Large intestine (tissue), 3 donors: ENCODE measurements around the gene ZNF189. TPM values are rescaled to one million over a fixed set of nuclear protein-coding genes. Genes with fewer than 3 reads are reported as not detected.

Experiments used
- DNase-seq, 2 donors: peaks; one replicate each; pipeline versions ENCODE4 v3.0.0 to v3.0.0-alpha.2; 2013
- H3K27ac ChIP-seq: one replicate; pipeline ENCODE4 v1.5.1; 2013; ENCODE audit warnings: low read length
- H3K27me3 ChIP-seq: 2 replicates; pipeline ENCODE4 v1.6.1; 2013; ENCODE audit warnings: low read length; ENCODE audit not compliant: control insufficient read depth, insufficient read depth
- H3K36me3 ChIP-seq: 2 replicates; pipeline ENCODE4 v1.6.1; 2013; ENCODE audit warnings: low read length; ENCODE audit not compliant: control insufficient read depth, insufficient read depth
- H3K4me1 ChIP-seq: one replicate; pipeline ENCODE4 v1.6.1; 2013; ENCODE audit warnings: low read length; ENCODE audit not compliant: control insufficient read depth, insufficient read depth
- H3K4me3 ChIP-seq: one replicate; pipeline ENCODE4 v1.5.1; 2013; ENCODE audit warnings: low read length
- H3K9me3 ChIP-seq: one replicate; pipeline ENCODE4 v1.6.1; 2013; ENCODE audit warnings: mild to moderate bottlenecking, low read depth, low read length, moderate library complexity; ENCODE audit not compliant: control insufficient read depth
- WGBS: methylation state at CpG from one replicate; pipeline ENCODE4 v1.1.5; 2013; ENCODE audit warnings: low lambda C conversion rate; ENCODE audit not compliant: insufficient coverage; 5-methylcytosine and 5-hydroxymethylcytosine counted together
- polyA plus RNA-seq: library from polyadenylated mRNA; unstranded; fragments of 120-200 nt; gene quantifications from one replicate; pipeline ENCODE4 v1.2.1, GENCODE V29; 2013

ZNF189 gene
- polyA plus RNA-seq, 1 donor = 95.1 TPM

GRCh38 chr9:101433229-101433628, 34.6 kb downstream of the ZNF189 start:
- H3K9me3 ChIP-seq = no peaks in the 10 kb centered on the region
- H3K4me3 ChIP-seq = no peak overlapping the region
- DNase-seq = peak; percentile 80 to 92
- H3K36me3 ChIP-seq = no peaks in the 10 kb centered on the region
- peak overlapping the region; percentile 92 for H3K27ac ChIP-seq
- peaks cover 58% of the 10 kb centered on the region for H3K4me1 ChIP-seq
- H3K27me3 ChIP-seq = no peaks in the 10 kb centered on the region
- 20% methylated on average over 1 of the region's 3 CpGs for WGBS

GRCh38 chr9:101434998-101435397, 36.3 kb downstream of the ZNF189 start:
- Histone ChIP-seq H3K27ac (peak overlapping the region; percentile 92), H3K4me1 (peaks cover 73% of the 10 kb centered on the region), H3K9me3 (no peaks in the 10 kb centered on the region), H3K4me3 (peak overlapping the region; percentile 5), H3K27me3 (no peaks in the 10 kb centered on the region), H3K36me3 (no peaks in the 10 kb centered on the region)
- WGBS = 65% methylated on average over 2 of the region's 3 CpGs
- peak in 1 of 2 donors; percentile 59 for DNase-seq

GRCh38 chr9:101435601-101436079, 37.0 kb downstream of the ZNF189 start, which contains the start of gene ALDOB:
TSS of gene ALDOB (minus strand) at chr9:101435774. CDS start at chr9:101430887, 4,887 bp downstream.
- no peak for DNase-seq
- Histone ChIP-seq H3K4me3 (peak within 1 kb of the TSS; percentile 5), H3K36me3 (no peaks in the 10 kb centered on the region), H3K4me1 (peaks cover 79% of the 10 kb centered on the region), H3K9me3 (no peaks in the 10 kb centered on the region), H3K27ac (peak within 1 kb of the TSS; percentile 92), H3K27me3 (no peaks in the 10 kb centered on the region)
- no CpG with 5 or more reads among the region's 2 CpGs for WGBS

GRCh38 chr9:101437806-101438232, 39.2 kb downstream of the ZNF189 start:
- H3K4me1 ChIP-seq = peaks cover 74% of the 10 kb centered on the region
- no peaks in the 10 kb centered on the region for H3K36me3 ChIP-seq
- no peaks in the 10 kb centered on the region for H3K9me3 ChIP-seq
- no peaks in the 10 kb centered on the region for H3K27me3 ChIP-seq
- no peak overlapping the region for H3K4me3 ChIP-seq
- no CpG with 5 or more reads among the region's 2 CpGs for WGBS
- peak overlapping the region; percentile 87 for H3K27ac ChIP-seq
- peak; percentile 94 to 97 for DNase-seq

- Histone ChIP-seq H3K9me3 (no peaks in the 10 kb centered on the region), H3K27ac (peak overlapping the region; percentile 87), H3K4me3 (no peak overlapping the region), H3K36me3 (no peaks in the 10 kb centered on the region), H3K4me1 (peaks cover 78% of the 10 kb centered on the region), H3K27me3 (no peaks in the 10 kb centered on the region)
- DNase-seq = no peak
- 80% methylated on average over 1 of the region's 3 CpGs for WGBS
Measured at GRCh38 chr9:101438523-101438922, 39.9 kb downstream of the ZNF189 start.

GRCh38 chr9:101440714-101441230, 42.1 kb downstream of the ZNF189 start:
- peak; percentile 86 to 96 for DNase-seq
- Histone ChIP-seq H3K4me1 (peaks cover 79% of the 10 kb centered on the region), H3K36me3 (no peaks in the 10 kb centered on the region), H3K27me3 (no peaks in the 10 kb centered on the region), H3K4me3 (no peak overlapping the region), H3K9me3 (no peaks in the 10 kb centered on the region), H3K27ac (peak overlapping the region; percentile 87)
- WGBS = no CpG with 5 or more reads among the region's 3 CpGs

GRCh38 chr9:101442318-101442717, 43.7 kb downstream of the ZNF189 start:
- no CpG with 5 or more reads among the region's 3 CpGs for WGBS

GRCh38 chr9:101442736-101443135, 44.1 kb downstream of the ZNF189 start:
- WGBS = 86% methylated on average over 1 of the region's 3 CpGs
- H3K9me3 ChIP-seq = no peaks in the 10 kb centered on the region

More at GRCh38 chr9:101442318-101442717, 43.7 kb downstream of the ZNF189 start:
- Histone ChIP-seq H3K4me1 (peaks cover 87% of the 10 kb centered on the region), H3K36me3 (no peaks in the 10 kb centered on the region), H3K9me3 (no peaks in the 10 kb centered on the region), H3K27ac (peak overlapping the region; percentile 87), H3K27me3 (no peaks in the 10 kb centered on the region), H3K4me3 (no peak overlapping the region)
- DNase-seq = peak in 1 of 2 donors; percentile 71

GRCh38 chr9:101443364-101443771, 44.7 kb downstream of the ZNF189 start:
- peaks cover 78% of the 10 kb centered on the region for H3K4me1 ChIP-seq
- H3K4me3 ChIP-seq = no peak overlapping the region
- peak overlapping the region; percentile 87 for H3K27ac ChIP-seq

More at GRCh38 chr9:101442736-101443135, 44.1 kb downstream of the ZNF189 start:
- Histone ChIP-seq H3K36me3 (no peaks in the 10 kb centered on the region), H3K4me3 (no peak overlapping the region), H3K27ac (peak overlapping the region; percentile 87), H3K4me1 (peaks cover 83% of the 10 kb centered on the region), H3K27me3 (no peaks in the 10 kb centered on the region)
- DNase-seq = no peak

GRCh38 chr9:101445353-101446029, 46.8 kb downstream of the ZNF189 start:
- H3K27ac ChIP-seq = peak overlapping the region; percentile 87
- H3K36me3 ChIP-seq = no peaks in the 10 kb centered on the region
- H3K27me3 ChIP-seq = no peaks in the 10 kb centered on the region
- no peaks in the 10 kb centered on the region for H3K9me3 ChIP-seq
- WGBS = 60% methylated on average over 1 of the region's 5 CpGs
- no peak overlapping the region for H3K4me3 ChIP-seq
- peak; percentile 84 to 94 for DNase-seq
- H3K4me1 ChIP-seq = peaks cover 65% of the 10 kb centered on the region

More at GRCh38 chr9:101443364-101443771, 44.7 kb downstream of the ZNF189 start:
- no CpG with 5 or more reads among the region's 9 CpGs for WGBS
- H3K27me3 ChIP-seq = no peaks in the 10 kb centered on the region
- DNase-seq = no peak
- no peaks in the 10 kb centered on the region for H3K36me3 ChIP-seq
- H3K9me3 ChIP-seq = no peaks in the 10 kb centered on the region
